ENCODE results near the gene KRTAP5-6.

The KRTAP5-6 gene, protein sequence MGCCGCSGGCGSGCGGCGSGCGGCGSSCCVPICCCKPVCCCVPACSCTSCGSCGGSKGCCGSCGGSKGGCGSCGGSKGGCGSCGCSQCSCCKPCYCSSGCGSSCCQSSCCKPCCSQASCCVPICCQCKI

DNA sequence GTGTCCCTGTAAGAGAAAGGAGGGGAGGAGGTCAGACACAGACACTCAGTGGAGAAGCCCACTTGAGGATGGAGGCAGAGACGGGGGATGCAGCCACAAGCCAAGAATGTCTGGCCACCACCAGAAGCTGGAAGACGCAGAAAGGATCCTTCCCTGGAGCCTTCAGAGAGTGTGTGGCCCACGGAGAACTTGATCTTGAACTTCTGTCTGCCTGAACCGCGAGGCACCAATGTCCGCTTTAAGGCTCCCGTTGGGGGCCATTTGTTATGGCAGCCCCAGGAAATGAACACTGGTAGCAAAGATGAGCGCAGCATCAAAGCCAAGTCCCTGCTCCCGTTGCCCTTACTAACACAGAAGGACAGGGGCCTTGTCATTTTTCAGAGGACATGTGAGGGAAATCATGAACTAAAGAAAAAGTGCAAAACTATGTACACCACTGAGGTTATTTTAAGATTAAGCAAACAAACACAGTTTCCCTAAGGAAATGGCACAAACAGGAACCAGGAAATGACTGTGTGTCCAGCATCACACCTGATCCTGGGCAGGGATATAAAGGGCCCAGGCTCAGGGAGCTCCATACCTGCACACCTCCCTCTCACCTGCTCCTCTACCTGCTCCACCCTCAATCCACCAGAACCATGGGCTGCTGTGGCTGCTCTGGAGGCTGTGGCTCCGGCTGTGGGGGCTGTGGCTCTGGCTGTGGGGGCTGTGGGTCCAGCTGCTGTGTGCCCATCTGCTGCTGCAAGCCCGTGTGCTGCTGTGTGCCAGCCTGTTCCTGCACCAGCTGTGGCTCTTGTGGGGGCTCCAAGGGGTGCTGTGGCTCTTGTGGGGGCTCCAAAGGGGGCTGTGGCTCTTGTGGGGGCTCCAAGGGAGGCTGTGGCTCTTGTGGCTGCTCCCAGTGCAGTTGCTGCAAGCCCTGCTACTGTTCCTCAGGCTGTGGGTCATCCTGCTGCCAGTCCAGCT is at the start of gene KRTAP5-6:
Gene KRTAP5-6, plus strand, starts transcription at position 588 of the 963 bp plus-strand sequence. Its CDS starts 51 bp downstream, at position 639.
- peaks cover 2% of the 10 kb centered on the region for H3K9me3 Mint-ChIP-seq
- ATAC-seq = no peak
- peaks cover 60% of the 10 kb centered on the region for H3K27me3 Mint-ChIP-seq
- H3K36me3 Mint-ChIP-seq = no peaks in the 10 kb centered on the region
- no peak within 1 kb of the TSS for H3K27ac Mint-ChIP-seq
- H3K4me1 Mint-ChIP-seq = peaks cover 14% of the 10 kb centered on the region
- no peak within 1 kb of the TSS for H3K4me3 Mint-ChIP-seq

DNA sequence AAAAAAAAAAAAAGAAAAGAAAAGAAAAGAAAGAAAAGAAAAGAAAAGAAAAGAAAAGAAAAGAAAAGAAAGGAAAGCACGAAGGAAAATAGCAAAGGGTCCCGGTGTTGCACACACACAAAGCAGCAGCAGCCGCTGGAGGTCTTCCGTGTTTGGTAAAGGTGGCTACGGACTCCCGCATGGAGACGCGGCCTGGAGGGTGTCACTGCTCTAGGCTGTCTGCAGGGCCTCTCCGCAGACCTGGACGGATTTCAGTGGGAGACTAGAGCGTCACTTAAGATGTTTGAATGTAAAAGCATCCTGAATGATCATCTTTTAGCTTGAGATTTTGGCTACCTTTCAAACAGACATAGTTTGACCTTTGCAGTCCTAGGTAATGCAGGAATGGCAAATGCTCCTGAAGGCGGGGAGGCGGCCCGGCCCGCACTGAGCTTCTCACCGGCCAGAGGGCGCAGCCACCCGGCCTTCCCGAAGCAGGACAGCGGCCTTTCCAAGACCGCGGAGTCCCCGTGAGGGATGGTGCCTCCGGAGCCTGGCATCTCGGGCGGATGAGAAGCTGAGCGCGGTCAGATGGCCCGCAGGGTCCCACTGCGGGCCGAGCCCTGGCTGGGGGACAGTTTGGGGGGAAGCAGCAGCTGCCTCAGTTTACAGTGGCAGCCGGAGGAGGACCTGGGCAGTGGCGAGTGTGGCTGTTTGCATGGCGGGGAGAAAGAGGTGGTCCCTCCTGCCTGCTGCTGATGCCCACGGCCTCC is 48.9 kb upstream of the KRTAP5-6 start:
- Mint-ChIP-seq H3K4me3 (no peak overlapping the region), H3K27me3 (peaks cover 59% of the 10 kb centered on the region), H3K27ac (no peak overlapping the region)

DNA sequence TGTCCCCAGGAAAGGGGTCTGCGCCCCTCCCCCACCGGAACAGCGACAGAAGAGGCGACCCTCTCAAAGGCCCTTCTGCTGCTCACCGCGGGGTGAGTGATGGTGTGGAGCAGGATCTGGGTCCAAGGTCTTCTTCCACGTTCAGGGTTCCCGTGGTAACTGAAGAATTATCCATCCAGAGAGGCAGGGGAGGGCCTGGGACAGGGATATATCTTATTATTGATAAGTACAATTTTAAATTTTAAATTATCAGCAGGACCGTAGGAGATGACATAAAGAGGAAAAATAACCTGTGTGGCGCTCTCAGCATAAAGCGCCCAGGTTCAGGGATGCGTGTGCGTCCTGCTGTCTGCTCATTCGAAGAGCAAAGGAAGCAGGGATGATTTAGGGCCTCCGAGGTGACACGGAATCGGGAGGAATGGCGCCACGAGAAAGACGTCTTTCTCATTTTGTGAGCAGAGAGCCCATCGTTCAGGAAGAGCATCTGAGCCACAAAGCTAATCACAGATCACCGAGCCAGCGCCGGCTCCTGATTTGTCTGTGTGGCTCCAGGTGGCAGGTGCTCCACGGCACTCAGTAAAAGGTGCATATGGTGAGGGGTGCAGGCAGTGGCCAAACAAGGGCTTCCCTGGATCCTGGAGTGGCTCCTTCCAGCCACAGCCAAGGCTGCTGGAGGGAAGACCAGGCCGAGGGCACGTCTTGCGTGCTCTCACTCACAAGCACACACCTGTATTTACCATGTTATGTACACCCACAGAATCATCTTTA is 48.2 kb upstream of the KRTAP5-6 start:
- H3K36me3 Mint-ChIP-seq = no peaks in the 10 kb centered on the region
- ATAC-seq = no peak
- no peak overlapping the region for H3K27ac Mint-ChIP-seq
- H3K27me3 Mint-ChIP-seq = peaks cover 56% of the 10 kb centered on the region
- no peaks in the 10 kb centered on the region for H3K4me1 Mint-ChIP-seq
- H3K9me3 Mint-ChIP-seq = no peaks in the 10 kb centered on the region
- H3K4me3 Mint-ChIP-seq = no peak overlapping the region

More for the DNA sequence above, 48.9 kb upstream of the KRTAP5-6 start:
- no peak for ATAC-seq
- no peaks in the 10 kb centered on the region for H3K4me1 Mint-ChIP-seq
- no peaks in the 10 kb centered on the region for H3K9me3 Mint-ChIP-seq
- H3K36me3 Mint-ChIP-seq = no peaks in the 10 kb centered on the region

DNA sequence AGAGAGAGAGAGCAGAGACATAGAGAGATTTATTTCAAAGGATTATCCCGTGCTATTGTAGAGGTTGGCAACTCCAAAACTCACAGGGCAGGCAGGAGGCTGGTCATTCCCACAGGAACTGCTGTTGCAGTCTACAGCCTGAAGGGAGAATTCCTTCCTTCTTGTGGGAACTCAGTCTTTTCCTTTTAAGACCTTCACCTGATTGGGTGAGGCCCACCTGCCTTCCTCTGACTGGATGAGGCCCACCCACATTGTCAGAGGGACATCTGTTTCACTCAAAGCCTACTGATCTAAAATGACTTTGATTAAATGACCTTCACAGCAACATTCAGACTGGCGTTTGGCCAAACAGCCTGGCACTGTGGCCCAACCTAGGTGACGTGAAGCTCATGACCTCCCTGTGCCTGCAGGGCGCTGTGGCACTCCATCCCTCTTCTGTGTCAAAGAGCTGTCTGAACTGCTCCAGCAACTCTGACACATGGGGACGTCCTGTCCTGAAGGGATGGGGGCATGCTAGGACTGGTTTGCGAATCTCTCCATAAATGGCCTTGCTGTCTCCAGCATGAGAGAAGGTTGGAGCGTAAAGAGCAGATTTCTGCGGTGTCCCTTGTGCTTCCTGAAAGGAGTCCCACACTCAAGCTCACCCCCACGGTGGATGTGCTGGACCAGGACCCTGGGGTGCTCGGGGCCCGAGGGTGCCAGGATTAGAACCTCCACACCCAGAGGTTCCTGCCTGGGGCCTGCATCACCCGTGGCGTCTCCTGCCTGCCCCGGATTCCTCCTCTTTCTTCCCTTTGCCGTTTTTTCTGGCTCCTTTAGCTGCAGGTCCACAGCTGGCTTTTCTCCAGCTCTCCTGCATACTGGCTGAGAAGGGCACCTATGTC is 46.7 kb upstream of the KRTAP5-6 start:
- Mint-ChIP-seq H3K36me3 (no peaks in the 10 kb centered on the region), H3K27me3 (peaks cover 56% of the 10 kb centered on the region), H3K4me3 (no peak overlapping the region), H3K27ac (no peak overlapping the region), H3K4me1 (no peaks in the 10 kb centered on the region), H3K9me3 (no peaks in the 10 kb centered on the region)
- ATAC-seq = no peak

DNA sequence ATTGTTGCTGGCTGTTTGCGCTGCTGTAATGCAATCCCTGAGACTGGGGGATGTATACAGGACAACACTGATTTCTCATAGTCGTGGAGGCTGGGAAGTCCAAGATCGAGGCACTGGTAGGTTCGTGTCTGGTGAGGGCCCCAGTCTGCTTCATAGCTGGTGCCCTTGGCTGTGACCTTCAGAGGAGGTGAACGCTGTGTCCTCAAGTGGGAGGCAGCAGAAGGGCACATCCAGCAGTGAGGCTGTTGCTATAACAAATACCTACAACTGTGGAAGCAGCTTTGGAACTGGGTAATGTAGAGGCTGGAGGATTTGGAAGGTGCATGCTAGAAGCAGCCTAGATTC is 46.1 kb upstream of the KRTAP5-6 start:
- no peak overlapping the region for H3K4me3 Mint-ChIP-seq

DNA sequence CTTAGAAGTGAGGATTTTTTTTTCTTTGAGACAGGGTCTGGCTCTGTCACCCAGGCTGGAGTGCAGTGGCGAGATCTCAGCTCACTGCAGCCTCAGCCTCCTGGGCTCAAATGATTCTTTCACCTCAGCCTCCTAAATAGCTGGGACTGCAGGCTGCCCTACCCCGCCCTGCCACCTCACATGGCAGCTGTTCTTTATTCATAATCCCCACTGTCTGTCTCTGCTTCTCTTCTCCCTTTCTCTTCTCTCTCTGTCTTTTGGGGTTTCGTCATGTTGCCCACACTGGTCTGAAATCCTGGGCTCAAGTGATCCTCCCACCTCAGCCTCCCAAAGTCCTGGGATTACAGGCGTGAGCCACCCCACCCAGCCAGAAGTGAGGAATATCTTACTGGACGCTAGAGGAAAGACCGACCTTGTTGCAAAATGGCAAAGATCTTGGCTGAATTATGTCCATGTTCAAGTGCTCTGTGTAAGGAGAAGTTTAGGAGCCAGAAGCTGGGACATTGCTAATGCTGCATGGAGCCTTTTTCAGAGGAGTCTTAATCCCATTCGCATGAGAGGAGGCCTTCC is 45.5 kb upstream of the KRTAP5-6 start:
- no peak overlapping the region for H3K4me3 Mint-ChIP-seq
- H3K9me3 Mint-ChIP-seq = no peaks in the 10 kb centered on the region
- no peaks in the 10 kb centered on the region for H3K36me3 Mint-ChIP-seq
- H3K4me1 Mint-ChIP-seq = no peaks in the 10 kb centered on the region
- H3K27me3 Mint-ChIP-seq = peaks cover 63% of the 10 kb centered on the region
- no peak for ATAC-seq
- H3K27ac Mint-ChIP-seq = no peak overlapping the region

More for the DNA sequence above, 46.1 kb upstream of the KRTAP5-6 start:
- H3K27me3 Mint-ChIP-seq = peaks cover 57% of the 10 kb centered on the region
- H3K36me3 Mint-ChIP-seq = no peaks in the 10 kb centered on the region
- H3K27ac Mint-ChIP-seq = no peak overlapping the region
- no peak for ATAC-seq
- no peaks in the 10 kb centered on the region for H3K9me3 Mint-ChIP-seq
- no peaks in the 10 kb centered on the region for H3K4me1 Mint-ChIP-seq

DNA sequence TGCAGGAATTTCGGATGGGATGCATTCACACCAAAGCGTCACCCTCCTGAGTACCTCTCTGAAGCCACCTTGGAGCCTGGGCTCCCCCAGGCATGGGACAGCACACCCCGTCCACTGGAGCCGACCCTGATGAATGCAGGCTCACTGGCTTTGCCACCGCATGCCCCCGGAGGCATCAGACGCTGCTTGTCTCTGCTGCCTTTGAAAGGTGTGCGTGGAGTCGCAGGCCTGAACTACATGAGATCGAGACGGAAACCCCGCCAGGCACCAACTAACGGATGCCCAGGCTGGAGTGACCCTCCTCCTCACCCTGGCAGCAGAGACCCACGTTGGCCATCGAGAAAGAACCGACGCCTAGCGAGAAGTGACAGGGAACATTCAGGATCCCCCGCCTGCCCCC is 45.0 kb upstream of the KRTAP5-6 start:
- H3K4me3 Mint-ChIP-seq = no peak overlapping the region
- H3K9me3 Mint-ChIP-seq = no peaks in the 10 kb centered on the region
- no peaks in the 10 kb centered on the region for H3K4me1 Mint-ChIP-seq
- peaks cover 66% of the 10 kb centered on the region for H3K27me3 Mint-ChIP-seq
- no peak for ATAC-seq
- no peaks in the 10 kb centered on the region for H3K36me3 Mint-ChIP-seq
- H3K27ac Mint-ChIP-seq = no peak overlapping the region

DNA sequence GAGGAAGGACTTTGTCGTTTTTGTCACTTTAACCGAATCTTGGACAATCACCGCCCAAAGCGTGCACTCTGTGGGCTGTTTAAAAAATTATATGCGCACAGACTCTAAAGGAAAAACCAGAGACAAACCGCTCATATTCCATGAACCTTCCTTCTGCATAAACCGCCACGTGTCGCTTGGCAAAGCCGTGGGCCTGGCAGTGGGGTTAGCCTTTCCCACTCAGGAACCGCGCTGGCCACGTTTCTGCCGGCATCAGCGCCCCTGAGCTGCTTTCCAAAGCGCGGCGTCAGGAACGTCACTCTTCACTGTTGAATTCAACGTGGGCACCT is 44.6 kb upstream of the KRTAP5-6 start:
- Mint-ChIP-seq H3K36me3 (no peaks in the 10 kb centered on the region), H3K27me3 (peaks cover 66% of the 10 kb centered on the region), H3K27ac (no peak overlapping the region), H3K9me3 (no peaks in the 10 kb centered on the region), H3K4me3 (no peak overlapping the region), H3K4me1 (no peaks in the 10 kb centered on the region)
- ATAC-seq = no peak

DNA sequence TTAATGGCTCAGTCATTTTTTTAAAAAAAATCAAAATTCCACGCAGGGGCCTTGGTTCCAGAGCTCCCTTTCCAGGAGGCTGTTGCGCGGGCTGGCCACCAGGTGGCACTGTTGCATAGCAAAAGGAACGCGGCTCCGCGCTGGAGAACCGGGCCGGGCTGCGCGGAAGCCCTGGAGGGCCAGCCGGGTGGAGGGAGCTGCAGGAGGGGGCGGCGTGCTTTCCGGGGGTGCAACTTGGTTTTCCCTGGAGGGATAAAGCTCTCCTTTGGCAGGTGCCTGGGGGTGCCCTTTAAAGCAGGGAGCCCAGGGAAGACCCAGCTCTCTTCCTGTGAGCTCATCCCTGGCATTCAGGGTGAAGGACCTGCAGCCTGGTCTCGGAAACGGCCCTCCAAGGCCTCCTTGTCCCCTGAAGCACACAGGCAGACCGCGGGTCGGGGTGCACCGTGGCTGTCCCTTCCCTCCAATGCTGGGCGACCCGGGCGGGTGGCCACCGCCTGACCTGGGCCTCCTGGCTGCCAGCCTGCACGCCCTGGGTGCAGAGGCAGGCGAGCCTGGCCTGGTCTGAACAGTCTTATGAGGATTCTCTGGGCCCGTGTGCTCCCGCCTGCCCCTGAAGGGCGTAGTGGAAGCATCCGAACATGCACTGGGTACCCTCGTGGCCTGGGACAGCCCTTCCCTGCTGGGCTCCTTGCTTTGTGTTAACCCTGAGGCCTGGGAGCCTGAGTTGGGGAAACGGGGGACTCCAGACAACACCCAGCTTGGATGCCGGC is 44.0 kb upstream of the KRTAP5-6 start:
- H3K36me3 Mint-ChIP-seq = no peaks in the 10 kb centered on the region
- H3K9me3 Mint-ChIP-seq = no peaks in the 10 kb centered on the region
- peak; percentile 78 for ATAC-seq
- no peaks in the 10 kb centered on the region for H3K4me1 Mint-ChIP-seq
- peaks cover 68% of the 10 kb centered on the region for H3K27me3 Mint-ChIP-seq
- no peak overlapping the region for H3K4me3 Mint-ChIP-seq
- no peak overlapping the region for H3K27ac Mint-ChIP-seq

DNA sequence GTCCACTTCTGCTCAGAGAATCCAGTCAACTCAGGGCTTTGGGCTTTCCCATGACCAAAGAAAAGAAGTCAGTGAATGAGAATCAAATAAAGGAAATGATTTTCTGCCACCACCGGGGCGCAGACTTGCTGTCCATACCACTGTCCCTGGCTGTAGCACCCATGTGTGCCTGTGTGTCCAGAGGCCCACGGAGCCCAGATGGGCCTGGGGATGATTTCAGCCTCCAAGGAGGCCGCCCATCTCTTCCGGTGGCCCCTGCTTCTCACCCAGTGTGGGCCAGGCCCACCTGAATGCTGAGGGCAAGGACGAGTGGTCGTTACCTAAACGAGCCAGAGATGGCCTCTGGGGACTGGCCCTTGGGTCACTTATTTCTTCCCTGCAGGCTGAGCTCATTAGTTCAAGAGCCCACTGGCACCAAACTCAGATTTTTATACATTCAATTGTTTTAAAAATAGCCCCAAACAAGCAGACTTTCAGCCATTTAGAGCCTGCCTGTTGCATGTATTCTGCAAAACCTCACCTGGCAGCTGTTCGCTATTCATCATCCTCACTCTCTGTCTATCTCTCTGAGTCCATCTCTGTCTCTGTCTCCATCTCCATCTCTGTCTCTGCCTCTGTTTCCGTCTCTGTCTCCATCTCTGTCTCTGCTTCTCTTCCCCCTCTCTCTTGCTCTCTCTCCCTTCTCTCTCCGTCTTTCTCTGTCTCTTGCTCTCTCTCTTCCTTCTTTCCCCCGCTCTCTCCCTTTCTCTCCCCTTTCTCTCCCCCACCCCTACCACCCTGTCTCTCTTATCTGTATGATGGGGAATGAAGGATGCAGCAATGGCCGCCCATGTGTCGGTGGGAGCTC is 43.2 kb upstream of the KRTAP5-6 start:
- no peak overlapping the region for H3K27ac Mint-ChIP-seq
- no peaks in the 10 kb centered on the region for H3K9me3 Mint-ChIP-seq
- H3K4me3 Mint-ChIP-seq = no peak overlapping the region
- no peaks in the 10 kb centered on the region for H3K36me3 Mint-ChIP-seq
- no peaks in the 10 kb centered on the region for H3K4me1 Mint-ChIP-seq
- H3K27me3 Mint-ChIP-seq = peaks cover 76% of the 10 kb centered on the region
- no peak for ATAC-seq

DNA sequence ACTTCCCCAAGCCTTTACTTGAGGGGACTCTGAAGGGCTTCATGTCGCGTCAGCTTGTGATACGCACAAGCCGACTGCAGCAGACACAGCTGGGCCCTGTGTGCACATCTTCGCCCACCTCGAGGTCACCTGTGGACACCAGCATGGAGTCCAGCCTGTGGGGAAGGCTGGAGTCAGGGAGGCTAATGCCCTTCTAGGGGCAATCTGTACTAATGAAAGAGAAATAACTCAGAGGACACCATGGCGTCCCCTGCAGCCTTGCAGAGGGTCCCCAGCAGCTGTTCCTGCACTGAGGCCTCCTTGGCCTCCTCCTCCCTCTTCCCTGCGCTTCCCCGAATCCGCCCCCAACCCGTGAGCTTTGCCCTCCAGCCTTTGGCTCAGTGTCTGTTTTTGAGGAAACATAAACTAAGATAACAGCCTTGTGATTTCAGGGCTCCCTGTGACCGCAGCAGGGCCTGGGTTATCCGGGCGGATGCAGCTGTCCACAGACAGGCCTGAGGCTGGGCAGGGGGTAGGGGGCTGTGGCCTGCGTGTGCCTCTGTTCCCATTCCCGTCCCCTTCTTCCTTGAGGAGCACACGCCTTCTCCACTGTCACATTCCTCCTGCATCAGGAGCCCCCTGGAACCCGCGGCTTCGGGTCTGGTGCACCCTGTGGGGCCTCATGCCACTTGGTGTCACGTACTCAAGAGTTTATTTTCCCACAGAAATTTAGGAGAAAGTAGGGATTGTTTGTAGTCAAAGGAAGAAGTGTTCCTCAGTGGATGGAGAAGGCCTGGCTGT is 42.4 kb upstream of the KRTAP5-6 start:
- H3K27me3 Mint-ChIP-seq = peaks cover 84% of the 10 kb centered on the region
- no peak overlapping the region for H3K4me3 Mint-ChIP-seq
- H3K27ac Mint-ChIP-seq = no peak overlapping the region
- ATAC-seq = no peak
- H3K4me1 Mint-ChIP-seq = peaks cover 6% of the 10 kb centered on the region
- no peaks in the 10 kb centered on the region for H3K9me3 Mint-ChIP-seq
- H3K36me3 Mint-ChIP-seq = no peaks in the 10 kb centered on the region

All from stimulated activated memory B cell treated with anti-CD40 and anti-IgM and Interleukin-4, amounts not matched to agents 10 μg/mL and 1 μg/mL and 100 μg/mL, for 72 hours (primary cell).